HG03521 (cell line): ENCODE data around the gene ERBB4.
A peak's percentile ranks its signal among the peaks of the same experiment; 100 is the strongest.

ENCODE experiments used
- ATAC-seq: cut with Tn5 transposase; IDR thresholded peaks from one replicate; pipeline ENCODE4 v1.9.1; 2021; ENCODE audit warnings: mild to moderate bottlenecking, moderate library complexity; ENCODE audit not compliant: unreplicated experiment

Gene ERBB4

DNA sequence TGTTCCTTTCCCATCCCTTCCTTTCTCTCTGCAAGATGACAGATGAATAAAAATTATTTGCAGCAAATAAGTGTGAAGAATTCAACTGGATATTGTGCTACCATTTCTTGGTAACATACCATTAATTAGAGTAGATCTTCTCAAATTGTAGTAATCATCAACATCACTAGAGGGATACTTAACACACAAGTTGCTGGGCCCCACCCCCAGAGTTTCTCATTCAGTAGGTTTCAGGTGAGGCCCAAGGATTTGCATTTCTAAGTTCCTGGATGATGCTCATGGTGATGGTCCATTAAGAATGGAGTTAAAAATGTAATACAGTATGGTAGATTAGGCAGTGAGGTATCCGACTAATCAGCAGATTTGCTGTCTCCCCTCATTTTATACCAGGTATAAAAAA lies 594.0 kb downstream of the ERBB4 start:
- peak; percentile 76 for ATAC-seq

DNA sequence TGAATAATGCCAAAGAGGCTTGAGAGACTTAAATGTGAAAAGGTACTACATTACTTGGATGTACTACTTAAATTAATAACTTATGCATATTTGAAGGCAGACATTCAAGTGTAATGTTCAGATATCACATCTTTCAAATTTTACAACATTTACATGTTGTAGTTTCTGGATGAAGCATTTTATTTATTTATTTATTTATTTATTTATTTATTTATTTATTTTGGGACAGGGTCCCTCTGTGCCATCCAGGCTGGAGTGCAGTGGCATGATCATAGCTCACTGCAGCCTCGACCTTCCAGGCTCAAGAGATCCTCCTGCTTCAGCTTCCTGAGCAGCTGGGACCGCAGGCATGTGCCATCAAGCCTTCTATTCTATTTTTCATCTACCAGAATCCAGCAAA lies 596.4 kb downstream of the ERBB4 start:
- ATAC-seq: no peak

DNA sequence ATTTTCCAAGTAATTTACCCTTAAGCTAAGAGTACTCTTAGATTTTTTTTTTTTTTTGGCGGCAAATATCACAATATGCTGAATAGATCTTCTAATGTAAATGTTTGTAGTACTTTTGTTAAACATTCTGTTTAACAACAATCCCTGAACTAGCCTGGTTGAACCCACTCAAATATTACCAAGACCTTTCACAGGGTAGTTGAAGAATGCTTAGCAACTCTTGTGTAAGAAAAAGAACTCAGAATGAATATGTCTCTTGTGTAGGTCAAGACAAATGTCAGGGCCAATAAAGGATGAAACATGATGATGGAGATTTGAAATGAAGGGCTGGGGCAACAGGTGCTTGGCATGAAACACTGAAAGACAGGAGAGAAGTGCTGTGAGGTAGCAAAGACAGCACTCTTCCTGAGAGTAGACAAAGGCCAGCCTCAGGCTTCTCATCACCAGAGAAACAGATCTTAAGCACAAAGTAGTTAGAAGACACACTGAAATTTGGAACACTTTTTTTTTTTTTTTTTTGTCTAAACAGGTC lies 597.3 kb downstream of the ERBB4 start:
- no peak for ATAC-seq

DNA sequence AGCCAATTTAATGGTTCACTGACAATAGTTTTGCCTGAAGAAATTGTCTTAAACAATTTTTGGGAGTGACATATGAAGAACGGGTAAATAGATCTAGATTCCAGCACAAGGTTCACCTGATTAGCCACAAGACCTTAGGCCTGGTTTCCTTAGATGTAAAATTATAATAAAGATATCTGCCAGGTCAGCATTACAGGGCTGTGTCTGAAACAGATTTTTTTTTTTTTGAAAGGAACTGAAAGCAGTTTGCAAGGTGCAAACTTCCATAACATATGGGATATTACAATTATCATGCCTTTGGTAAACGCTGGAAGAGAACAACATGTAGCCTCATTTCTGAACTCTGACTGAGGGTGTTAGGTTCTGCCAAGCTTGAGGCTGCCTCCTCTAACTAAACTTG lies 599.4 kb downstream of the ERBB4 start:
- no peak for ATAC-seq

DNA sequence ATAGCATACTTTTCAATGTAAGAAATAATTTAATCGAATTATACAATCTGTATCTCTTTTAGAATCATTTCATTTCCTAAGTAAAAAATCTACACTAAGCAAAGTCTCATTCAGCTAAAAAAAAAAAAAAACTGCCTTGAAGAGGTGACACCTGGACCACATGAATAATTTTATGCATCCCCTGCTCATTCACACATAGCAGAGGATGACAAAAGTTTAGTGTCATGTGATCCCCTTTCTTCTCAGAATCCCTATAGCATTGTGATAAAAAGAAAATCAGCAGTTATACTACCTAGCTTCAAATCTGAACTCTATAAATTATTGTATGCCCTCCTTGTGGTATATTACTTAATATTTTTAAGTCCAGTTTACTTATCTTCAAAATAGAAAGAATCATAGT lies 603.8 kb downstream of the ERBB4 start:
- ATAC-seq: no peak

DNA sequence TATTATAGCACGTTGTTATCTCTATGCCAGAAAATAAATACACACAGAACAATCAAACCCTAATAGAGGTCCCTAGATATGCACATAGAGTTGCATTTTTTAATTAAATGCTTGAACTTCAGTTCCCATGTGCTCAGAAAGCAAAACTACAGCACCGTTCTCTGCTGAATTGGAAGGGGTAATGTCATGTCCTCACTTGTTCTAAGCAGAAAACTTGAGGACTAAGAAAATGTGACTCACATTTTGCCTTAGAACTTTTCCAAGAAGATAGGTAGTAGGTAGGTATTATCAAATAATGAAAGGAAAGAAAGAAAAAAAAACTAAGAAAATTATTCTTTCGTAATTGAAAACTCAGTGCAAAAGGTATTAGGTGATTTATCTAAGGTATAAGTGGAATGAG lies 607.3 kb downstream of the ERBB4 start:
- ATAC-seq: no peak

DNA sequence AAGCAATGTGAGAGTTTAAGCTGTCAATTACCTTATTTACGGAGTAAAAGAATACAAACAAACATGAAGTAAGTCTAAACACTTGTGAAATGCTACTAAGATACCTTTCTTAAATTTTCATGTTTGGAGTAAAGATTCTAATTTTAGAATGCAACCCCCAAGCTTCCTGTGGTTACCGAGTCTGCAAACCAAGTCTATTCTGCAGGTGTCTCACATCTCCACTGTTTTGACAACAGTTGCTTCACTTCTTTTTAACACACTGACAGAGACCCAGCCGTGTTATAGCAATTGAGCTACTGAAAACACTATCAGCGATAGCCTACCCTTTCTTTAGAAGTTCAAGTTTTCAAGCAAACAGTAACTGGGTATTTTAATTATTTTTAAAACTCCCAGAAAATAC lies 608.3 kb downstream of the ERBB4 start:
- ATAC-seq: peak; percentile 92

DNA sequence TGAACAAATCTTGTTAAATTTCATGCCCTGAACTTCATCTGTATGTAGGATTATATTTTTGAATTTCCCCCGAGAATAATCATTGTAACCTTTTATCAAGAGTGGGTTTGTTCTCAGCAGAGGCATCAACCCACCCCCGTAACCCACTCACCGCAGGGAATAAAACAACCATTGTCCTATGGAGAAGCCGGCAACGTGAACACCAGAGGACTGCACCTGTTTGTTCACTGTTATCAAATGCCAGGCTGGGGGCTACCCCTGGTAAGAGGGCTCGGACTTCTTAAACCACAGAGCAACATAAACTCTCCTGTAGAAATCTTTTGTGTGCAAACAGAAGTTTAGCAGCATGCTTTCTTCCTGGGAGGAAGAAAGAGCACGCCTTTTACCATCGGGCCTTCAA lies 610.4 kb downstream of the ERBB4 start:
- ATAC-seq: no peak

DNA sequence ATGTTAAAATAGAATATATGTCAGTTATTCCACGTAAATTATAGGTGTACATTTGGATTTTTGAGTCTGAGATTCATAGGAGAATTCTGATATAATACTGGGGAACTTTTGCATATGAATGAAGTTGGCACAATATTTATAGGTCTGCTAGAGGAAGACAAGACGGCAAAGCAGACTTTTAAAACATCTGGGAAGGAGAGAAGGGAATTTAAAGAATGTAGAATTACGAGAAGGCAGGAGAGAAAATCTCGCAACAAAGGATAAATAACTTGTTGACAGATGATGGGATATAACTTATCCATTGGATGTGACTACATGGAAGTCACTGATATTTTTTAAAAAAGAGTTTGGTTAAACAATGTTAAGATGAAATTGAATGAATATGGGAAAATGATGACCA lies 615.6 kb downstream of the ERBB4 start:
- ATAC-seq: no peak

DNA sequence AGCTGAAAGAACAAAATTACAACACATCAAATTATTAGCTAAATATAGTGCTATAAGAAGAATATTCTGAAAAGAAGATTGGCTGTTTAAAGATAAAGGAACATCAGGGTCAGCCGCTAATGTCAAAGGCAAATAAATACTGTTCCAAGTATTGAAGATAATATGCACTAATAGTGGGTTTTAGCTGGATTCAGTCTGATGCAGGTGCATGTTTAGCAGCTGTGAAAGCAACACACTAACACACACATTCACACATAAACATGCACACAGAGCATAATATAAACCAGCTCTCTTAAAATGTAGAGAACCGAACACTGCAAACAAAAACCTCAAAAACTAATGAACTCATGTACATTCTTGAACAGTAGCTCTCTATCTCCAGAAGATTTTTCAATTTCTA lies 634.6 kb downstream of the ERBB4 start:
- ATAC-seq: no peak

DNA sequence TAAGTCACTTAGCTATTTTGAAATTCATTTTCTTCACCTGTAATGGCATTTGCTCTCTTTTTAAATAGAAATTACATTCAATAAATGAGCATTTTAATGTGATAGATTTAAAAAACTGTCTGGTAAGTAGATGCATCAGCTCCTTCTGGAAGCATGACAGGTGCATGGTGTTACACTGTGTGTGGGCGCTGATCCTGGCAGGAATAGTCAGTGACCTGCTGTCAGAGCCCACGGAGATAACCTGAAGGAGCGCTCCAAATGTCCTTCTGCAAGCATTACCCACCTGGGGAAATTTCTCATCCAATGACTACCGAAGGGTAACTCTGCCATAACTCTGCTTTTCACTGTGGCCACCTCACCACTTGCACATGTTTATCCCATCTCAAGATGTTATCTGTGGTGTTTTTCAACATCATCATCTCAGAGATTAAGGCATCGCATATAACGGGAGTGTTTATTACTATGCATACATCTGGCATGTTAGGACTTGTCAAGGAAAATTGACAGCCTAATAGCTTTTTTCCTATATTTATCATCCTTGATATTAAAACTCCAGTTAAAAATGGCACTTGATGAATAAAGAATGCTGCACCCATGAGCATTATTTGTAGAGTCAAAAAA lies 637.3 kb downstream of the ERBB4 start:
- ATAC-seq: no peak

DNA sequence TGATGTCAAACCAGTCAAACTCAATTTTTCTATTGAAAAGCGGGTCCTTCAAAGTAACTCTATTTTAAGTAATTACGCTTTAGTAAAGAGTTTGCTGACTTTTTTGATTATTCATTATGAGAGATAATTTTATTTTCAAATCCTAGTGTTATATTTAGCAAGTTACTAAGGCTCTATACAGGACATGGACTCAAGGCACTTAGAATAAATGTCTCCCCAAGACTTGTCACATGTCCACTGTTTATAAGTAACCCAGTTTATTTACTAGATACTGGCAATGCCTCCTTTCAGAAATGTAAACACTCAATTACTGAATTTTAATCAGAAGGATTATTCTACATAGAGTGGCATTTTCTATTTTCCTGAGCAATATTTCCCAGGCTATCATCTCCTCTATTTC lies 638.1 kb downstream of the ERBB4 start:
- ATAC-seq: no peak

DNA sequence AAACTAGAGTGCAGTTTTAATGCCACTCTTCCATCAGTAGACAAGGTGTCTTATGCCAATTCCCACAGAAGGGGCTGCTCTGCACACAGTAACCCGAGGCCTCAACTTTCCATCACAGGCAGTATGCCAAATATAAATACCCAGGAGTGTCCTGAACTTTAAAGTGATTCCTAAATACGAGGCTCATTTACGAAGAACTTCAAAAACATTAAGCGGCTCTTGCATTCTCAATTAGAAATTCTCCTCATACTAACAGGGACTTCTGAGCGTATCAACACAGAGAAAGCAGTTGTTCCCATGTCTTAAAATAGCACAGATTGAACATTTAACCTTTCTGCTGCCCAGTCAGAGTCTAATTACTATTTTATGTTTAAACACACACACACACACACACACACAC lies 638.6 kb downstream of the ERBB4 start:
- no peak for ATAC-seq

DNA sequence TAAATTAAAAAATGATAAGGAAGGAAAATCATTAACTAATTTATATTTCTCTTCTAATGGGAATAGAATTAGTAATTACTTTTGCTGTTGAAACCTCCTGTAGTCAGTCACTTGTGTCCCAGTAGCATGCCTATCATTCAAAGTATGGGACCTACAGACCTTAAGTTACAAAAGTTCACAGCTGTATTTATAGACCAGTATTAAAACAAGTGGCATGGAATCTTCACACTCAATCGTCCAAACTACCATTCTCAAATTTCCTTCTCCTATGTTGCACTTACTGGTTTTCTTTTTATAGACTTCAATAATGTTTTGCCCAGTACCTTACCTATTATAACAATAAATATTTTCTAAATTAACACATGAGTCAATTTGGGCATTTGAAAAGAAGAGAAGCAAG lies 639.9 kb downstream of the ERBB4 start:
- no peak for ATAC-seq

DNA sequence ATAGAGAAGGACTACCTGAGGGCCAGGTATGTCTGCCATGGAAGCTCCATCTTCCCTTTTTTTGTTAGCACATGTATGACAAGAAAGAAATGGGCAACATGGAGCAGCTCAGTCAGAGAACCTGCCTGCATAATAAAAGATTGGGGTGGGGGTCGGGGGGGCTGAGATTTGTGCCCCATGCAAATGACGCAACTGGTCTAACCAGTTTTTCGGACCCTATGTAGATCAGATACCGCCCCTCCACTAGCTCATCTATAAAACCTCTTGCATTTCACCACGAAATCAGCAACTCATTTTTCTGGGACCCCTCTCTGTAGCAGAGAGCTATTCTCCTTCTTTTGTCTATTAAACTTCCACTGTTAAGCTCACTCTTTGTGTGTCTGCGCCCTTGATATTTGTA lies 657.2 kb downstream of the ERBB4 start:
- ATAC-seq: no peak

DNA sequence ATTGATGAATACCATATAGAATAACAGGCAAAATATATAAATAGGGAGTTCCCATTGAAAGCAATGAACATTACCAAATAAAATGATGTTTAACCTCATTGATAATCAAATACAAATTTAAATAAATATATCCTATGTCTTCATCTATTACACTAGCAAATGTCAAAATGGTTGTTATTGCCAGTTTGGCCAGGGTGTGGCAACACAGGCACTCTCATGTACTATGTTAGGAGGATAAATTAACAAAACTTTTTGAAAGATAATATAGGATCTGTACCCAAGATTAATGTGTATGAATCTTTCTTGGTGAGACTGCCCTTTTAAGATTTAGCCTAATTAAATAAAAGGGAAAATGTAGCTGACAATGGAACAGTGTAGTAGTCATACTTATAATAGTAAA lies 659.3 kb downstream of the ERBB4 start:
- no peak for ATAC-seq

DNA sequence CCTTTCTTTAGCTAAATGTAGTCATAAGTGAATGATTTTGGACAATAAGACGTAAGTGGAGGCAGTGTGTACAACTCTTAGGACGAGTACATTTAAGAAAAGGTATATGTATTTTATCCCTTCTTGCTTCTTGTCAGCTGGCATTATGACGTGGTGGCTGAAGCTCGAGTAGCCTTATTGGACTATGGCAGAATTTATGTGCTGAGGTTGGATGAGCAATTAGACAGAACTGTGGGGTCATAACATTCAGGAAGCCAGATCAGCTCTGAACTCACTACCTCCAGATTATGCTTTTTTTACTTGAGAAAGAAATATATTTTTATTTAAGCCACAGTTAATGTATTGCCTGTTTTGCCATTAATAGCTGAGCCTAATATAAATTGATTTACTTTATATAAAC lies 661.5 kb downstream of the ERBB4 start:
- no peak for ATAC-seq

DNA sequence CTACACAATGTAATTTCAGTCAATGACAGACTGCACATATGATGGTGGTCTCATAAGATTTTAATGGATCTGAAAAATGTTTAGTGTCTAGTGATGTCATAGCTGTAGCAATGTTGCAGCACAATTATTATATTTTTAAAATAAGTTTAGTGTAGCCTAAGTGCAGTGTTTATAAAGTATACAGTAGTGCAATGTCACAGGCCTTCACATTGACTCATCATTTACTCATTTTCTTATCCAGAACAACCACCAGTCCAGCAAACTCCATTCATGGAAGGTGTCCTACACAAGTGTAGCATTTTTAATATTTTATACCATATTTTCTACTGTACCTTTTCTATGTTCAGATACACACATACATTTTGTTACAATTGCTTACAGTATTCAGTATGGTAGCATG lies 663.1 kb downstream of the ERBB4 start:
- no peak for ATAC-seq

DNA sequence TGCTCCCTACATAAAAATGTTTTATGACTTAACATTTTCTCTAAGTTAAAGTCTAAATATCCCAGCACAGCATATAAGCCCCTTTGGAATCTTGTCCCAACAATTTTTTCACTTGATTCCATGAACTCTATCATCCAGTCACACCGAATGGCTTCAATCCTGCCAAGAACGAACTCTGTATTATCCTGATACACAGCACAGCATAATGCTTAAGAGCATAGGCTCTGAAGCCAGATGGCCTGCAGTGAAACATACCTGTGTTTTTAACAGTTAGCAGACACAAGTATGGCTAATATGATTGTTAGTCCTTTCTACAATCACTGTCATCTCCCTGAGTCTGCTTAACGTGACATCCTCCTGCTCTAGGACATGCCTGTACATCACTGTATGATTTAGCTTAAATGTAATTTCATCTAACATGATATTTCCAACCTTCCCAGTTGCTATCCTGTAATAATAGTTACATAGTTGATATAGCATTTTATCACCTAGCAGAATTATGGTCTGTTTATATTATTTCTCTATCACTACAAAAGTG lies 669.5 kb downstream of the ERBB4 start:
- ATAC-seq: no peak

DNA sequence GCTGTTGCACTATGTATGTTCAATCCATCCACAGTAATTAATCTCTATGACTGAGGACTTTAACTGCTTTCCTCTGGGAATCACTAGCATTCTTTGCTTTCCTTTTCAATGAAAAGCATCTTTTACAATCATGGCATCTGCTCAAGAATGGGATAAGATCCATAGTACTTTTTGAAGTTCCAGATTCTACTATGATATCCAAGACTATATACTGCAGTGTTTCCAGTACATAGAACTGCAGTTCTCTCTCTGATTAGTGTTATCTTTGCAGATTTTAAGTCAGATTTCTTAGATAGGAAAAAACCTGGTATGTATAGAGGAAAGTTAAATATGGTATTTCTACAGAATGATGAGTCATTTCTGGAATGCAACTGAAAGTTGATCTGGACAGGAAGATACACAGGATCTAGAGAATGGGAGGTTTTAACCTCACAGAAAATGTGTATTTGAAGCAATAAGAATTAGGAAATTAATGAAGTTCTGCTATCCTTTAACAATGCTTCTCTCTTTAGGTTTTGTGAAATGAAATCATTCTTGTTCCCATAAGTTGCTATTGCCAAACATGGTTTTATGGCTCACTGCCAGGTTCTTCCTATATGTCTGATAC lies 670.7 kb downstream of the ERBB4 start:
- peak; percentile 83 for ATAC-seq

DNA sequence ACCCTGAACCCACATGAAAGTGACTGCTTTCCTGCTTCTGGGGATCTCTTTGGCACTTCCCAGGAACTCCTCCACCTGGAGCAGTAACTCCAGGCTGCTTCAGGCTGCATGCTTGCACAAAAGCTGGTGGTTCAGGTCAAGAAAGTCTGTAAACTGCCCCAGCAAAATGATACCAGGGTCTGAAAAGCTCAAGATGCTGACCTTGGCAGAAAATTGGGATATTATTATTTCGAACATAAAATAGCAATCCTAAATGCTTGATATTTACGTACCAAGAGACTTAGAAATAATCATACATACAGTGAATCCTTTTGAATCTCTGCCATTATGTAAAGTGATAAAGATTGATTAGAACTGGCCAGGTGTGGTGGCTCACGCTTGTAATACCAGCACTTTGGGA lies 674.3 kb downstream of the ERBB4 start:
- no peak for ATAC-seq

DNA sequence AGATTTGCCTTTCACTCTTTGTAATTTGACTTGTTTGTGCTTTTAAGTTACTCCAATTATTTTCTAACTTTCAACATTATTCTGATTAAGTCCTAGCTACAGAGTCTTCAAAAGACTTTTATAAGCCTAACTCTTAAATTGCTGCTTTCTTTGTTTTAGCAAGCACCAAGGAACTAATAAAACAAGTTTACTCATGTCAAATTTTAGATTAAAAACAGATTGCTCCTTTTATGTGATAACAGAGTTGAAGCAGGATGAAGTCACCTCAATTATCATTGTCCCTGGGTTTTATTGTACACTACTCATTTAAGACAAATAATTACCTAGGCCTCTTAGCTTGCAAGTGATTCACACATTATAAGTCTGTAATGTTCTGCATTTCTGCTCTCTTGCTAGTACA lies 678.4 kb downstream of the ERBB4 start:
- no peak for ATAC-seq

DNA sequence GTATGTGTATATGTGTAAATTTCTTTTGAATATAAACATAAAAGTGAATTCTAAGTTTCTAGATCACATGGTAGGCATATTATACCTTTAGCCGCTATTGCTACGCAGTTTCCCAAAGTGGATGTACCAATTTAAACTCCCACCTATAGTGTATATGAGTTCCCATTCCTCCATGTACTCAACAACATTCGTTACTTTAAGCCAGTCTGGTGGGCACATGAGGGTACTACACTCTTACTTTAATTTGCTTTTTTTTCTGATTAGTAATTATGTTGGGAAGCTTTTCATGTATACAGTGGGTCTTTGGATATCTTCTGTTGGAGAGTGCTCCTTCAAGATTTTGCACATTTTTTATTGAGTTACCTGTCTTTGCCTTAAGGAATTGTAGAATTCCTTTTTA lies 683.8 kb downstream of the ERBB4 start:
- peak; percentile 56 for ATAC-seq
